Trophoblast cell (in vitro differentiated cells and primary cell): ENCODE measurements around the gene NMNAT2.

Source experiments
- DNase-seq, 2 donors: peaks; one replicate each; pipeline ENCODE4 v3.0.0-alpha.2; 2016
- H2AFZ ChIP-seq: 2 replicates; pipeline ENCODE4 v1.6.1; 2013; ENCODE audit warnings: low read length, moderate library complexity, mild to moderate bottlenecking; ENCODE audit not compliant: insufficient read depth, poor library complexity
- H2AK5ac ChIP-seq: 2 replicates; pipeline ENCODE4 v1.6.1; 2013; ENCODE audit warnings: mild to moderate bottlenecking, low read length
- H2BK120ac ChIP-seq: 2 replicates; pipeline ENCODE4 v1.6.1; 2013; ENCODE audit warnings: low read length, mild to moderate bottlenecking, moderate library complexity; ENCODE audit not compliant: insufficient read depth, poor library complexity
- H2BK12ac ChIP-seq: 2 replicates; pipeline ENCODE4 v1.6.1; 2013; ENCODE audit warnings: mild to moderate bottlenecking, low read length, moderate library complexity
- H2BK5ac ChIP-seq: 2 replicates; pipeline ENCODE4 v1.6.1; 2013; ENCODE audit warnings: low read length, low read depth, moderate library complexity, mild to moderate bottlenecking; ENCODE audit not compliant: poor library complexity
- H3K14ac ChIP-seq: 2 replicates; pipeline ENCODE4 v1.6.1; 2013; ENCODE audit warnings: mild to moderate bottlenecking, low read length
- H3K18ac ChIP-seq: 2 replicates; pipeline ENCODE4 v1.6.1; 2013; ENCODE audit warnings: mild to moderate bottlenecking, low read length
- H3K23ac ChIP-seq: 2 replicates; pipeline ENCODE4 v1.6.1; 2013; ENCODE audit warnings: low read length
- H3K27ac ChIP-seq: 2 replicates; pipeline ENCODE4 v1.5.1; 2013; ENCODE audit warnings: low read depth, mild to moderate bottlenecking, inconsistent platforms, low read length, moderate library complexity
- H3K27me3 ChIP-seq: 2 replicates; pipeline ENCODE4 v1.6.1; 2013; ENCODE audit warnings: inconsistent platforms, mild to moderate bottlenecking, low read length, moderate library complexity; ENCODE audit not compliant: insufficient read depth
- H3K36me3 ChIP-seq, 2 experiments: 1 replicate in 1 of 2; 2 replicates in 1 of 2; pipeline ENCODE4 v1.6.1; 2013; ENCODE audit warnings: low read length in 2 of 2, mild to moderate bottlenecking in 2 of 2, moderate library complexity in 1 of 2; ENCODE audit not compliant: insufficient read depth in 2 of 2, control insufficient read depth in 1 of 2
- H3K4ac ChIP-seq: 2 replicates; pipeline ENCODE4 v1.6.1; 2013; ENCODE audit warnings: low read depth, mild to moderate bottlenecking, low read length, moderate library complexity
- H3K4me1 ChIP-seq, 2 experiments: 1 replicate in 1 of 2; 2 replicates in 1 of 2; pipeline ENCODE4 v1.6.1; 2013; ENCODE audit warnings: low read length in 2 of 2, mild to moderate bottlenecking in 2 of 2, moderate library complexity in 1 of 2; ENCODE audit not compliant: insufficient read depth in 2 of 2, control insufficient read depth in 1 of 2
- H3K4me2 ChIP-seq: 2 replicates; pipeline ENCODE4 v1.6.1; 2013; ENCODE audit warnings: inconsistent platforms, mild to moderate bottlenecking, low read length, moderate library complexity
- H3K4me3 ChIP-seq: 2 replicates; pipeline ENCODE4 v1.5.1; 2013; ENCODE audit warnings: mild to moderate bottlenecking, low read depth, low read length, inconsistent platforms
- H3K79me1 ChIP-seq: one replicate; pipeline ENCODE4 v1.6.1; 2013; ENCODE audit warnings: low read length
- H3K79me2 ChIP-seq: 2 replicates; pipeline ENCODE4 v1.6.1; 2013; ENCODE audit warnings: low read length, mild to moderate bottlenecking; ENCODE audit not compliant: control insufficient read depth, insufficient read depth, poor library complexity
- H3K9ac ChIP-seq: 2 replicates; pipeline ENCODE4 v1.6.1; 2013; ENCODE audit warnings: mild to moderate bottlenecking, low read length
- H3K9me3 ChIP-seq: 2 replicates; pipeline ENCODE4 v1.6.1; 2013; ENCODE audit warnings: low read depth, mild to moderate bottlenecking, control low read depth, inconsistent platforms, low read length; ENCODE audit not compliant: insufficient read depth
- H4K12ac ChIP-seq: 2 replicates; pipeline ENCODE4 v1.6.1; 2013; ENCODE audit warnings: low read depth, mild to moderate bottlenecking, low read length, moderate library complexity
- H4K8ac ChIP-seq: 2 replicates; pipeline ENCODE4 v1.6.1; 2013; ENCODE audit warnings: low read depth, mild to moderate bottlenecking, low read length, moderate library complexity
- H4K91ac ChIP-seq: one replicate; pipeline ENCODE4 v1.6.1; 2013; ENCODE audit warnings: low read depth, mild to moderate bottlenecking, low read length, moderate library complexity
- WGBS: extraction: QIAGEN DNeasy Blood & Tissue Kit; methylation state at CpG from one replicate; pipeline ENCODE4 v1.1.7; 2013; ENCODE audit warnings: missing lambda C conversion rate; ENCODE audit not compliant: insufficient read length, insufficient coverage; ENCODE audit errors: extremely low coverage; 5-methylcytosine and 5-hydroxymethylcytosine counted together

The NMNAT2 gene

GRCh38 chr1:183273300-183273699 lies 144.9 kb downstream of the NMNAT2 start:
- Histone ChIP-seq H3K9me3 (no peaks in the 10 kb centered on the region), H4K91ac (peak overlapping the region; percentile 82), H2BK5ac (peak overlapping the region; percentile 87), H3K4me2 (peak overlapping the region; percentile 19), H3K36me3 (no peaks in the 10 kb centered on the region), H2BK12ac (peak overlapping the region; percentile 79), H3K23ac (no peak overlapping the region), H3K4ac (no peak overlapping the region), H3K14ac (no peak overlapping the region), H3K4me3 (no peak overlapping the region), H3K18ac (no peak overlapping the region), H4K12ac (no peak overlapping the region), H3K4me1 (peaks cover 25 to 41% of the 10 kb centered on the region in 2 experiments), H3K9ac (no peak overlapping the region), H2AK5ac (no peak overlapping the region), H3K79me2 (no peaks in the 10 kb centered on the region), H3K79me1 (peaks cover 38% of the 10 kb centered on the region), H2BK120ac (peak overlapping the region; percentile 86), H4K8ac (no peak overlapping the region), H3K27ac (peak overlapping the region; percentile 92), H2AFZ (no peak overlapping the region), H3K27me3 (no peaks in the 10 kb centered on the region)
- no CpG with 5 or more reads among the region's 5 CpGs for WGBS
- peak in 1 of 2 donors; percentile 58 for DNase-seq

- Histone ChIP-seq H3K14ac (peak overlapping the region; percentile 55), H2BK120ac (peak overlapping the region; percentile 86), H3K9ac (peak overlapping the region; percentile 28), H4K8ac (peak overlapping the region; percentile 10), H3K27ac (peak overlapping the region; percentile 92), H2AFZ (no peak overlapping the region), H3K23ac (no peak overlapping the region), H3K18ac (no peak overlapping the region), H3K4ac (no peak overlapping the region), H4K91ac (peak overlapping the region; percentile 41), H3K4me1 (peaks cover 30 to 45% of the 10 kb centered on the region in 2 experiments), H3K4me3 (no peak overlapping the region), H3K79me1 (peaks cover 34% of the 10 kb centered on the region), H2BK12ac (peak overlapping the region; percentile 34), H3K79me2 (no peaks in the 10 kb centered on the region), H3K36me3 (no peaks in the 10 kb centered on the region), H2BK5ac (peak overlapping the region; percentile 87), H3K27me3 (no peaks in the 10 kb centered on the region), H3K4me2 (no peak overlapping the region), H3K9me3 (no peaks in the 10 kb centered on the region), H4K12ac (peak overlapping the region; percentile 6), H2AK5ac (no peak overlapping the region)
- WGBS = no CpG with 5 or more reads among the region's 4 CpGs
- peak; percentile 78 to 92 for DNase-seq
These were observed 145.8 kb downstream of the NMNAT2 start for GRCh38 chr1:183272390-183272848.

- Histone ChIP-seq H3K4me2 (no peak overlapping the region), H3K18ac (peak overlapping the region; percentile 6), H3K14ac (peak overlapping the region; percentile 2), H3K27me3 (no peaks in the 10 kb centered on the region), H3K23ac (no peak overlapping the region), H4K8ac (peak overlapping the region; percentile 4), H3K4me3 (no peak overlapping the region), H3K79me1 (peaks cover 25% of the 10 kb centered on the region), H2BK12ac (peak overlapping the region; percentile 14), H2AK5ac (peak overlapping the region; percentile 25), H3K27ac (peak overlapping the region; percentile 38), H2BK5ac (peak overlapping the region; percentile 23), H3K9me3 (no peaks in the 10 kb centered on the region), H2BK120ac (peak overlapping the region; percentile 16), H3K4ac (peak overlapping the region; percentile 1), H3K36me3 (no peaks in the 10 kb centered on the region), H3K4me1 (peaks cover 28 to 35% of the 10 kb centered on the region in 2 experiments), H3K9ac (no peak overlapping the region), H4K91ac (peak overlapping the region; percentile 21), H4K12ac (no peak overlapping the region), H3K79me2 (no peaks in the 10 kb centered on the region), H2AFZ (no peak overlapping the region)
- no peak for DNase-seq
- WGBS = no CpG with 5 or more reads among the region's 5 CpGs
These were observed 147.5 kb downstream of the NMNAT2 start for GRCh38 chr1:183270541-183271141.

GRCh38 chr1:183267646-183268431 lies 150.3 kb downstream of the NMNAT2 start:
- peak; percentile 52 to 72 for DNase-seq
- no CpG with 5 or more reads among the region's 7 CpGs for WGBS
- Histone ChIP-seq H4K8ac (no peak overlapping the region), H3K4me2 (no peak overlapping the region), H3K79me2 (no peaks in the 10 kb centered on the region), H3K79me1 (peaks cover 14% of the 10 kb centered on the region), H4K12ac (no peak overlapping the region), H3K27ac (no peak overlapping the region), H2AFZ (no peak overlapping the region), H2AK5ac (peak overlapping the region; percentile 11), H3K4me1 (peaks cover 22 to 35% of the 10 kb centered on the region in 2 experiments), H2BK5ac (peak overlapping the region; percentile 8), H3K4me3 (no peak overlapping the region), H3K23ac (no peak overlapping the region), H3K9me3 (no peaks in the 10 kb centered on the region), H2BK12ac (peak overlapping the region; percentile 44), H3K18ac (peak overlapping the region; percentile 34), H3K36me3 (no peaks in the 10 kb centered on the region), H3K27me3 (no peaks in the 10 kb centered on the region), H3K4ac (no peak overlapping the region), H3K14ac (no peak overlapping the region), H3K9ac (no peak overlapping the region), H2BK120ac (no peak overlapping the region), H4K91ac (peak overlapping the region; percentile 34)
